ENCODE measurements around the gene GULP1. TPM values are rescaled to one million over a fixed set of nuclear protein-coding genes. Genes with fewer than 3 reads are reported as not detected.
"Not testable (repeated sequence)": the region's sequence is repeated elsewhere in the genome, so short reads cannot be mapped to it uniquely, and the experiment has no call there.

Gene GULP1
- total RNA-seq, 1 donor: 21.7 TPM

DNA sequence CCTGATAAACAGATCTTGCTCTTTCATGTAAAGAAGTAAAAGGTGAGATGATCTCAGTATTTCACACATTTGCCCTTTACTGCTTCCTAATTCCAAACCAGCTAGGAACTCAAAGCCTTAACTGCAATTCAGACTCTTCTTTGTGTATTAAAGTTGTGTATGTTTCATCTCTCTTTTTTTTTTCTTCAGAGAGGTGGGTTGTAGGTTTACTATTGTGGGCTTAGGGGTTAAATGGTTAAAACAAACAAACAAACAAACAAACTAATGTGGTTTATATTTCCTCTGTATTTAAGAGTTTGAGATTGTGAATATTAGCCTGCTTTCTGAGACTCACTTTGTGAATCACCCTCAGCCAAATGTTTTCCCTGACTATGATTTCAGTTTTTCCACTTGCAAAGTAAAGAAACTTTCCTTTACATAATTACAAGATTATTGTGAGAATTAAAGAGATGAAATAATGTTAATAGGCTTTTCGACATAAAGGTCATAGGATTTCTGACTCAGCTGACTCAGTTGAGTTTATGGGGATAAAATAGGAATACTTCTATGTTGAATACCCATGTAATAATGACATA is 2.8 kb downstream of the GULP1 start:
- H3K4me2 ChIP-seq (ENCODE audit: insufficient read depth, low read length): peak overlapping the region; percentile 96

DNA sequence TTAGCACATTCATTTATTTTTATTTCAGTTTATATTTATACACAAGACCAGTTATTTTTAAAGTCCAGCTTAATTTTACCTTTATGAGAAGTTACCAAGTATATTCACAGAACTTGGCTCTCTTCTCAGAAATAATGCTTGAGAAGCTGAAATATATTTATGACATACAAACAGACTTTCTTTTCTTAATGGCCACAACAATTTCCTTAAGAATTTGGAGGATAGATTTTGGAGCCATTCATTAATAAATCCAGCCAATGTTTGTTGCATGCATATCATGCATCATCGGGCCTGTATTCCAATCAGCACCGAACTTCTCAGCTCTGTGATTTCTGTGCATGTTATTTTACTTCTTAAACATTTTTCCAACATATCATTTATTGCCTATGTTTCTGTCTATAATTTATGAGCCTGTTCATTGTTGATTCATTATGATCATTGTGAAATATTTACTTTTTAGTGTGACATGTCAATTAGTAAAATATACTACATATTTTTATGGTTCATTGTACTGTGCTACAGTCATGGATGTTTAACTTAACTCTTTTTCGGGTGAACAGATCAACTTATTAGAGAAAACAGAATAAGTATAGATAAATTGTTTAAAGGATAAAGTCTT is 3.5 kb downstream of the GULP1 start:
- TF ChIP-seq, protein P1, sequence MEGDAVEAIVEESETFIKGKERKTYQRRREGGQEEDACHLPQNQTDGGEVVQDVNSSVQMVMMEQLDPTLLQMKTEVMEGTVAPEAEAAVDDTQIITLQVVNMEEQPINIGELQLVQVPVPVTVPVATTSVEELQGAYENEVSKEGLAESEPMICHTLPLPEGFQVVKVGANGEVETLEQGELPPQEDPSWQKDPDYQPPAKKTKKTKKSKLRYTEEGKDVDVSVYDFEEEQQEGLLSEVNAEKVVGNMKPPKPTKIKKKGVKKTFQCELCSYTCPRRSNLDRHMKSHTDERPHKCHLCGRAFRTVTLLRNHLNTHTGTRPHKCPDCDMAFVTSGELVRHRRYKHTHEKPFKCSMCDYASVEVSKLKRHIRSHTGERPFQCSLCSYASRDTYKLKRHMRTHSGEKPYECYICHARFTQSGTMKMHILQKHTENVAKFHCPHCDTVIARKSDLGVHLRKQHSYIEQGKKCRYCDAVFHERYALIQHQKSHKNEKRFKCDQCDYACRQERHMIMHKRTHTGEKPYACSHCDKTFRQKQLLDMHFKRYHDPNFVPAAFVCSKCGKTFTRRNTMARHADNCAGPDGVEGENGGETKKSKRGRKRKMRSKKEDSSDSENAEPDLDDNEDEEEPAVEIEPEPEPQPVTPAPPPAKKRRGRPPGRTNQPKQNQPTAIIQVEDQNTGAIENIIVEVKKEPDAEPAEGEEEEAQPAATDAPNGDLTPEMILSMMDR (IDR thresholded peaks at IDR 0.05; ENCODE audit: extremely low read depth, low read depth, low read length): no peak
- Histone ChIP-seq H4K20me1 (ENCODE audit: insufficient read depth, low read length) (no peaks in the 10 kb centered on the region), H2AFZ (ENCODE audit: low read length) (no peak overlapping the region), H3K4me3 (ENCODE audit: insufficient read depth, low read length) (no peak overlapping the region), H3K9me3 (ENCODE audit: low read depth, low read length) (no peaks in the 10 kb centered on the region), H3K36me3 (ENCODE audit: insufficient read depth, low read length) (no peaks in the 10 kb centered on the region), H3K4me1 (ENCODE audit: insufficient read depth, low read length) (peaks cover 19% of the 10 kb centered on the region), H3K4me2 (ENCODE audit: insufficient read depth, low read length) (no peak overlapping the region), H3K27me3 (ENCODE audit: insufficient read depth, low read length) (no peaks in the 10 kb centered on the region), H3K27ac (ENCODE audit: low read depth, low read length) (no peak overlapping the region), H3K79me2 (ENCODE audit: insufficient read depth, low read length) (peaks cover 6% of the 10 kb centered on the region)
- DNase-seq (ENCODE audit: insufficient read length, low spot score, missing footprints): peak; percentile 31

More for the DNA sequence above, 2.8 kb downstream of the GULP1 start:
- no peak overlapping the region for H2AFZ ChIP-seq (ENCODE audit: low read length)
- peak overlapping the region; percentile 87 for H3K4me3 ChIP-seq (ENCODE audit: insufficient read depth, low read length)
- no peaks in the 10 kb centered on the region for H3K9me3 ChIP-seq (ENCODE audit: low read depth, low read length)
- TF ChIP-seq, protein P1 (IDR thresholded peaks at IDR 0.05; ENCODE audit: extremely low read depth, low read depth, low read length): no peak
- no peaks in the 10 kb centered on the region for H4K20me1 ChIP-seq (ENCODE audit: insufficient read depth, low read length)
- H3K4me1 ChIP-seq (ENCODE audit: insufficient read depth, low read length): peaks cover 19% of the 10 kb centered on the region
- peaks cover 6% of the 10 kb centered on the region for H3K79me2 ChIP-seq (ENCODE audit: insufficient read depth, low read length)
- no peaks in the 10 kb centered on the region for H3K36me3 ChIP-seq (ENCODE audit: insufficient read depth, low read length)
- no peaks in the 10 kb centered on the region for H3K27me3 ChIP-seq (ENCODE audit: insufficient read depth, low read length)
- no peak for DNase-seq (ENCODE audit: insufficient read length, low spot score, missing footprints)
- peak overlapping the region; percentile 59 for H3K27ac ChIP-seq (ENCODE audit: low read depth, low read length)

DNA sequence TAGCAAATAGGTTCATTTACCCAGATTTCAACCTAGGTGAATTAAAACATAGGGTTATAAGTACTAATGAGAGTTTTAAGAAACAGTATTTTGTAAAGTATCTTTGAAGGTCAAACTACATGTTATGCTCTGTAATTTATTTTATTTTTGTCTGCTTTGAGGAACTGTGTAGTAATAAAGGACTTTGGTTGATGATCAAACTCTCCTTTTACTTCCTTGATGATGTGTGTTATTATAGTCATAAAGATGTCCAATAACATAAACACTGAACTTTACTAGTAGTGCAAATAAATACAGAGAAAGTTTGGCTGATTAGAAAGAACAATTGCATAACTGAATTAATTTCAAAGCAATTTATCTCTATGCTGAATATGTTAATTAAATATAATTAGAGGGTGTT is 6.3 kb downstream of the GULP1 start:
- Histone ChIP-seq H3K4me2 (ENCODE audit: insufficient read depth, low read length) (no peak overlapping the region), H3K36me3 (ENCODE audit: insufficient read depth, low read length) (no peaks in the 10 kb centered on the region), H3K79me2 (ENCODE audit: insufficient read depth, low read length) (peaks cover 6% of the 10 kb centered on the region), H3K4me1 (ENCODE audit: insufficient read depth, low read length) (peaks cover 13% of the 10 kb centered on the region), H3K4me3 (ENCODE audit: insufficient read depth, low read length) (no peak overlapping the region), H4K20me1 (ENCODE audit: insufficient read depth, low read length) (no peaks in the 10 kb centered on the region), H3K9me3 (ENCODE audit: low read depth, low read length) (no peaks in the 10 kb centered on the region), H2AFZ (ENCODE audit: low read length) (no peak overlapping the region), H3K27me3 (ENCODE audit: insufficient read depth, low read length) (no peaks in the 10 kb centered on the region), H3K27ac (ENCODE audit: low read depth, low read length) (no peak overlapping the region)
- DNase-seq (ENCODE audit: insufficient read length, low spot score, missing footprints): no peak
- TF ChIP-seq, protein P1 (IDR thresholded peaks at IDR 0.05; ENCODE audit: extremely low read depth, low read depth, low read length): no peak

DNA sequence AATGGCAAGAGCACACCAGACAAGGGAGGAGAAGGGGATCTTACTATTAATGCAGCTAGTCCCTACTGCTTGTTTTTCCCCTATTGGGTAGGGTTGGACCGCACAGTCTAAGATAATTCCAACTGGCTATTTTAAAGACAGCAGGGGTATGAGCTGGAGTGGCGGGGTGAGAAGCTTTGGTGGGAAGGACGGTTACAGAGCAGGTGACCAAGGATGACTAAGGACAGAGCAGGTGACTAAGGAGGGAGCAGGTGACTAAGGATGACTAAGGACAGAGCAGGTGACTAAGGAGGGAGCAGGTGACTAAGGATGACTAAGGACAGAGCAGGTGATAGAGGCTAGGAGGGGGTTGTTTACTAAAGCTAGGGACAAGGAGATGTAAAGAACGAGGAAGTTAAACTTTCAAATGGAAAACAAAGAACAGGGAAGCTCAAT is 7.3 kb downstream of the GULP1 start:
- not testable (repeated sequence) for H2AFZ ChIP-seq (ENCODE audit: low read length); H3K4me3 ChIP-seq (ENCODE audit: insufficient read depth, low read length); H3K9me3 ChIP-seq (ENCODE audit: low read depth, low read length); H4K20me1 ChIP-seq (ENCODE audit: insufficient read depth, low read length); H3K36me3 ChIP-seq (ENCODE audit: insufficient read depth, low read length); H3K27me3 ChIP-seq (ENCODE audit: insufficient read depth, low read length); H3K4me2 ChIP-seq (ENCODE audit: insufficient read depth, low read length); H3K79me2 ChIP-seq (ENCODE audit: insufficient read depth, low read length); H3K27ac ChIP-seq (ENCODE audit: low read depth, low read length); DNase-seq (ENCODE audit: insufficient read length, low spot score, missing footprints)
- peaks cover 13% of the 10 kb centered on the region for H3K4me1 ChIP-seq (ENCODE audit: insufficient read depth, low read length)
